HG02884 (cell line): Measurements from ENCODE around the gene PSMD8.
"Not testable (repeated sequence)": the region's sequence is repeated elsewhere in the genome, so short reads cannot be mapped to it uniquely, and the experiment has no call there.

Experiments
- ATAC-seq: cut with Tn5 transposase; IDR thresholded peaks from one replicate; pipeline ENCODE4 v1.9.1; 2021; ENCODE audit warnings: mild to moderate bottlenecking, moderate library complexity; ENCODE audit not compliant: unreplicated experiment

Gene PSMD8

GRCh38 chr19:38361633-38362075 lies 12.7 kb upstream of the PSMD8 start:
- peak; percentile 48 for ATAC-seq

- ATAC-seq: peak; percentile 33
Observed at GRCh38 chr19:38362076-38362945, 12.1 kb upstream of the PSMD8 start.

- not testable (repeated sequence) for ATAC-seq
Observed at GRCh38 chr19:38362946-38363688, 11.3 kb upstream of the PSMD8 start.

GRCh38 chr19:38367041-38367440 lies 7.3 kb upstream of the PSMD8 start:
- ATAC-seq: no peak

- ATAC-seq: no peak
Observed at GRCh38 chr19:38369584-38369983, 4.8 kb upstream of the PSMD8 start.

- no peak for ATAC-seq
Observed at GRCh38 chr19:38370299-38370698, 4.1 kb upstream of the PSMD8 start.

- no peak for ATAC-seq
Observed at GRCh38 chr19:38371081-38371480, 3.3 kb upstream of the PSMD8 start.

GRCh38 chr19:38373907-38374331 lies 452 bp upstream of the PSMD8 start:
- no peak for ATAC-seq

- no peak for ATAC-seq
Observed at GRCh38 chr19:38375098-38375493, 725 bp downstream of the PSMD8 start.

GRCh38 chr19:38375748-38376147 lies 1.4 kb downstream of the PSMD8 start:
- ATAC-seq: no peak

- no peak for ATAC-seq
Observed at GRCh38 chr19:38376576-38376975, 2.2 kb downstream of the PSMD8 start.

GRCh38 chr19:38377052-38377451 lies 2.7 kb downstream of the PSMD8 start:
- no peak for ATAC-seq

GRCh38 chr19:38378866-38379265 lies 4.5 kb downstream of the PSMD8 start:
- ATAC-seq: no peak

GRCh38 chr19:38381138-38381537 lies 6.8 kb downstream of the PSMD8 start:
- no peak for ATAC-seq

GRCh38 chr19:38383184-38383583 lies 8.8 kb downstream of the PSMD8 start:
- no peak for ATAC-seq

- no peak for ATAC-seq
Observed at GRCh38 chr19:38383743-38384142, 9.4 kb downstream of the PSMD8 start.

GRCh38 chr19:38384209-38385027 lies 10.0 kb downstream of the PSMD8 start:
- no peak for ATAC-seq

GRCh38 chr19:38385057-38385803 lies 10.9 kb downstream of the PSMD8 start:
- ATAC-seq: no peak

- no peak for ATAC-seq
Observed at GRCh38 chr19:38385804-38386257, 11.5 kb downstream of the PSMD8 start.

- ATAC-seq: no peak
Observed at GRCh38 chr19:38386300-38386970, 12.1 kb downstream of the PSMD8 start.
